NCI-H524 (cell line): ENCODE data around the gene ADGRL1.
"Not testable (repeated sequence)": the region's sequence is repeated elsewhere in the genome, so short reads cannot be mapped to it uniquely, and the experiment has no call there.

ENCODE experiments used
- DNase-seq, 2 experiments: peaks; one replicate each; lab custom pipeline; 2025; lab: John Stamatoyannopoulos, UW

ADGRL1 gene

GRCh38 chr19:14161305-14161704 is 44.7 kb downstream of the ADGRL1 start:
- no peak for DNase-seq

- DNase-seq, result peak; percentile 26 to 65
These were observed 45.8 kb downstream of the ADGRL1 start for GRCh38 chr19:14160017-14160703.

GRCh38 chr19:14159059-14159458 is 46.9 kb downstream of the ADGRL1 start:
- no peak for DNase-seq

GRCh38 chr19:14158276-14159023 is 47.5 kb downstream of the ADGRL1 start:
- no peak for DNase-seq

GRCh38 chr19:14156971-14157717 is 48.8 kb downstream of the ADGRL1 start:
- DNase-seq, result no peak

- no peak for DNase-seq
These were observed 49.8 kb downstream of the ADGRL1 start for GRCh38 chr19:14156122-14156521.

- no peak for DNase-seq
These were observed 50.6 kb downstream of the ADGRL1 start for GRCh38 chr19:14155371-14155770.

GRCh38 chr19:14152713-14153112 is 53.3 kb downstream of the ADGRL1 start:
- DNase-seq, result no peak

GRCh38 chr19:14150770-14151661 is 55.0 kb downstream of the ADGRL1 start:
- DNase-seq, result no peak

- peak in 1 of 2 experiments; percentile 43 for DNase-seq
These were observed 55.8 kb downstream of the ADGRL1 start for GRCh38 chr19:14150041-14150769.

GRCh38 chr19:14149509-14149994 is 56.4 kb downstream of the ADGRL1 start:
- no peak for DNase-seq

GRCh38 chr19:14148751-14149410 is 57.1 kb downstream of the ADGRL1 start:
- DNase-seq, result no peak

GRCh38 chr19:14147797-14148605 is 58.0 kb downstream of the ADGRL1 start:
- DNase-seq, result peak in 1 of 2 experiments; percentile 67

- DNase-seq, result no peak
These were observed 59.2 kb downstream of the ADGRL1 start for GRCh38 chr19:14146789-14147216.

GRCh38 chr19:14146169-14146568 is 59.8 kb downstream of the ADGRL1 start:
- DNase-seq, result not testable (repeated sequence)

- DNase-seq, result no peak
These were observed 60.6 kb downstream of the ADGRL1 start for GRCh38 chr19:14145381-14145780.

GRCh38 chr19:14142262-14143190 is 63.4 kb downstream of the ADGRL1 start:
- DNase-seq, result no peak

GRCh38 chr19:14141041-14141440 is 64.9 kb downstream of the ADGRL1 start:
- no peak for DNase-seq
